ACHN (cell line): ENCODE data around the gene RALGAPB.

ENCODE experiments used
- DNase-seq: peaks from one replicate; pipeline ENCODE4 v3.0.0-alpha.2; 2015
- in situ Hi-C: cut with HindIII; loops from 2 replicates; pipeline ENCODE4 v1.10.0; 2017; ENCODE audit warnings: low sequenced_read_pairs, low pct_ligation_motif_present, low pct_unique_long_range_greater_than_20kb

RALGAPB gene

DNA sequence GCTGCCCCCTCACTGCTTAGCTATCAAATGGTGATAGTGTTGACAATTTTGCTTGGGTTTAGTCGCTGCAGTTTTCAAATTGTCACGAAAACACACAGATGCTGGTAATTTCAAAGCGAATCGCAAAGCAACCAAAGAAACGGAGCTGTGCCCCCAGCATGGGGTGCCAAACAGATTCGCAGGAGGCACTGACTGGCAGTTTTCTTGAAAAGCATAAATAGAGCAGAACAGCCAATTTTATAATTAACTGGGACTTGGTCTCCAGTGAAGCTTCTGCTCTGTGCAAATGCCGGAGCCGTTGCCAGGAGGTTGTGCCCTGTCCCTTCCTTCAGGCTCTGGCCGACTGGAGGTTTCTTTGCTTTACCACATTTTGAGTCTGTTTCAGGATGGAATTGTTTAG, 147.8 kb downstream of the RALGAPB start:
- no peak for DNase-seq
- in situ Hi-C loops: no loop called here

DNA sequence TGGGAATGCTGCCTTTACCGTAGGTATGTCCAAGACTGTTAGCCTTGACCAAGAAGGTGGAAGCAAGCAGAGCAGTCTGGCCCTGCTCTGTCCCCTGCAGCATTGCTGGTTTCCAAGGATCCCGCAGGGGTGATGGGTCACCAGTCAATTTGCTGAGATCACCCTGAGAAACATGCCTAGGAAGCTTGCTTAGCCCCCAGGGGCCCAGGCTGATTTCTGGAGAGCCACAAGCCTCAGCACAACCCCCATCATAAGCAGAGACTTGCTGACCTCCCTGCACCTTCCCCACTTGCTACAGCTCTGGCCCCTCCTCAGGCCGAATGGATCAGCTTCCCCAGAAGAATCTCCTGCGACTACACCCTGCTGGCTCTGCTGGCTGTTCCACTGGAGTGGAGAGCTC, 150.4 kb downstream of the RALGAPB start:
- no peak for DNase-seq
- in situ Hi-C loops: no loop called here

DNA sequence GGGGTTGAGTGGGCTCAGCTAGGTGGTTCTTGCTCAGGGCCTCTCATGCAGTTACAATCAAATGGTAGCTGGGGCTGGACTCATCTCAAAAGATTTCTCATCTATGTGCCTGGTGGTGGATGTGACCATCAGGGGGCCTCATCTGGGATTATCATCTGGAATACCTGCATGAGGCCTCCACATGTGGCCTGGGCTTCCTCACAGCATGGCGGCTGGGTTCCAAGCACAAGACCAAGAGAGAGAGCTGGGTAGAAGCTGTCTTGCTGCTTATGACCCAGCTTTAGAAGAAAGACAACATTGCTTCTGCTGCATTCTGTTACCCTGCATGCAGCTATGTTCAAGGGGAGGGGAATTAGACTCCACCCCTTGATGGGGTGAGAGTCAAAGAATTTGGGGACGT, 151.4 kb downstream of the RALGAPB start:
- no peak for DNase-seq
- in situ Hi-C loops: no loop called here

DNA sequence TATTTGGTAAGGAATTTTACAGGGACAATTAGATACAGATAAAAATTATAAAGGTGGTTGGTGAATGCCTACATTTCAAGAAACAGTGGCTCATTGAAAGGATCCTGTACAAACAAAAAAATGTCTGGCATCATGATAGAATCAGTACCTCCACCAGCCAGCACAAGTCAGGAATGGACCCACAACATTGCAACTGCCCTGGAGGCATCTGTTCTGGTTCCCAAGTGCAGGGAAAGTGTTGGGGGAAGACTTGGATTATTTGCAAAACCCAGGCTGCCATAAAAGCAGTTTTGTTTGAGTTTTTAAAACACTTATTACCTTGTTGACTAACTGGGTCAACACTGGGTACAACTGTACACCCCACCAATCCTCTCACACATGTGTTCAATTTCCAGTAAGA, 153.3 kb downstream of the RALGAPB start:
- in situ Hi-C loops: no loop called here

DNA sequence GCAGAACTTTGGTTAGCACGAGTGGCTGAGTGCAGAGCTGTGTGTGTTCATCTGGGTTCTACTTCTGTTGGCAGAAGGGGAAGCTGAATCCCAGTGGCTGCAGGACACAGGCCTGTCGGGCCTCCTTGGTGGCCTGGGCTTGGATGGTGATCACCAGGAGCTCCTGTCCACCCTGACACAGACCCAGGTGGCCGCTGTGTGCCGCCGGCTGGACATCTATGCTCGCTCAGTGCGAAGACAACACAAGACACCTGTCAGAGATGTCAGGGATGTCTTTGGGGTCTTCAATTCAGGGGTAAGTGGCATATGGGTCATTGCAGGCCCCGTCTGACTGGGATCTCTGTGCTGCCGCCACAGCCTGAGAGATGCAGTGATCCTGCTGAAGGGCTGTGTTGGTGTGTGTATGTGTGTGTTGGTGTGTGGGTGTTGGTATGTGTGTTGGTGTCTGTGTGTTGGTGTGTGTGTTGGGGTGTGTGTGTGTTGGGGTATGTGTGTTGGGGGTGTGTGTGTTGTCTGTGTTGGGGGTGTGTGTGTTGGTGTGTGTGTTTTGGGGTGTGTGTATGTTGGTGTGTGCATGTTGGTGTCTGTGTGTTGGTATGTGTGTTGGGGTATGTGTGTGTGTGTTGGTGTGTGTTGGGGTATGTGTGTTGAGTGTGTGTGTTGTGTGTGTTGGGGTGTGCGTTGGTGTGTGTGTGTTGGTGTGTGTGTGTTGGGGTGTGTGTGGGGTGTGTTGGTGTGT, 154.4 kb downstream of the RALGAPB start:
- no peak for DNase-seq
- in situ Hi-C loops: no loop called here

More for the DNA sequence above, 153.3 kb downstream of the RALGAPB start:
- no peak for DNase-seq
